Measurements from ENCODE around the gene RRP8. TPM values are rescaled to one million over a fixed set of nuclear protein-coding genes. Genes with fewer than 3 reads are reported as not detected.

RRP8 gene
- polyA plus RNA-seq, 1 experiment, result 9.9 TPM

DNA sequence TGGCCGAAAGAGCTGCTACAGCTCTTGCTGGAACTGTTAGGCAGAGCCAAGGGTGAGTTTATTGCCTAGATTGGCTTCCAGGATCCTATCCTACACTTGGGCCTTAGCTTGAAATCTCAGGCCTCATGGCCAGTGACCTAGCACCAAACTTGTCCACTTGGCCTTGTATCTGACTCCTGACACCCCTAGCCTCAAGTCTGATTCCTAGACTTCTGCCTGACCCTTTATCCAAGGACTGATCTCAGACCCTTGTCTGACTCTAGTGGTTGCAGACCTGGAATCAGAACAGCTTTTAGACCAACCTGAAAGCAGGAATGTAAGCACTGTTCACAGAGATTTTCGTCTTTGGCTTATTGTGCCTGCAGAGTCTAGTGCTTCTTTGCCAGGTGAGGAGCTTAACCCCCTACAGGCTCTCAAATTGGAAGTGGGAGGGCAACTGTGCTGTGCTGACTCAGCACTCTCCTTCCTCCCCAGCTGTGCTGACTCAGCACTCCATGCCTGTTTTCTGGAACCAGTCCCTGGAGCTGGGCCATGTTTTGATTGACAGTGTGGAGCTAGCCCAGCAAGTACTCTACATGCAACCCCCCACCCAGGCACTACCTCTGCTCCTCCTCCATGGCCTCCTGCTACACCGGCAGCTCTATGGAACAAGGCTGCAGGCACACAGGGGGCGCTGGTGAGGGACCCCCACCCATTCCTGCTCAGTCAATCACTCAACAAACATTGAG is 35.1 kb downstream of the RRP8 start:
- CTCF ChIA-PET, result interaction anchor here (0.7 to 1.1 kb wide), 2 partner anchors 37 to 77 kb away, joined by 3 to 5 read pairs; no protein-coding TSS in a partner anchor
- TF ChIP-seq, protein P1, sequence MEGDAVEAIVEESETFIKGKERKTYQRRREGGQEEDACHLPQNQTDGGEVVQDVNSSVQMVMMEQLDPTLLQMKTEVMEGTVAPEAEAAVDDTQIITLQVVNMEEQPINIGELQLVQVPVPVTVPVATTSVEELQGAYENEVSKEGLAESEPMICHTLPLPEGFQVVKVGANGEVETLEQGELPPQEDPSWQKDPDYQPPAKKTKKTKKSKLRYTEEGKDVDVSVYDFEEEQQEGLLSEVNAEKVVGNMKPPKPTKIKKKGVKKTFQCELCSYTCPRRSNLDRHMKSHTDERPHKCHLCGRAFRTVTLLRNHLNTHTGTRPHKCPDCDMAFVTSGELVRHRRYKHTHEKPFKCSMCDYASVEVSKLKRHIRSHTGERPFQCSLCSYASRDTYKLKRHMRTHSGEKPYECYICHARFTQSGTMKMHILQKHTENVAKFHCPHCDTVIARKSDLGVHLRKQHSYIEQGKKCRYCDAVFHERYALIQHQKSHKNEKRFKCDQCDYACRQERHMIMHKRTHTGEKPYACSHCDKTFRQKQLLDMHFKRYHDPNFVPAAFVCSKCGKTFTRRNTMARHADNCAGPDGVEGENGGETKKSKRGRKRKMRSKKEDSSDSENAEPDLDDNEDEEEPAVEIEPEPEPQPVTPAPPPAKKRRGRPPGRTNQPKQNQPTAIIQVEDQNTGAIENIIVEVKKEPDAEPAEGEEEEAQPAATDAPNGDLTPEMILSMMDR (IDR thresholded peaks at IDR 0.05; ENCODE audit: insufficient read depth, low read depth, low read length), result 0 out of 2 replicates have a peak, but pooled peaks have one; percentile 5
- POLR2A ChIA-PET, result interaction anchor here (0.5 kb wide), 1 partner anchor 25 kb away, joined by 3 read pairs; no protein-coding TSS in a partner anchor

DNA sequence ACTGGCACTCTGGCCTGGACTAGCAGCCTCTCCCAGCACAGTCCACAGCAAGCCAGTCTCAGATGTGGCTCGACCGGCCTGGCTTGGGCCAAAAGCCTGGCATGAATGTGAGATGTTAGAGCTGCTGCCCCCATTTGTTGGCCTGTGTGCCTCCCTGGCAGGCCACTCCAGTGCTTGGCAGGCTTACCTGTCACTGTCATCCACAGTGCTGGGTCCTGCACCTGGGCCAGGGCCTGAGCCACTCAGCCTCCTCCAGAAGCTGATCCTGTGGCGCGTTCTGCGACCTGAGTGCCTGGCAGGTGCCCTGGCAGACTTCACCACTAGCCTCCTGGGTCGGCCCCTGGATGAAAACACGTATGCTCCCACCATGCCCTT is 36.1 kb downstream of the RRP8 start:
- no peak for DNase-seq (ENCODE audit: low read depth)
- TF ChIP-seq, protein P1 (IDR thresholded peaks at IDR 0.05; ENCODE audit: insufficient read depth, low read depth, low read length), result no peak
- POLR2A ChIA-PET, result no interaction called here
- CTCF ChIA-PET, result no interaction called here
- Histone ChIP-seq H3K4me3 (ENCODE audit: low read depth, low read length) (no peak overlapping the region), H3K36me3 (ENCODE audit: control insufficient read depth, insufficient read depth, low read length) (no peaks in the 10 kb centered on the region; the same call in 1 of the 2 replicates), H3K27me3 (ENCODE audit: control insufficient read depth, insufficient read depth, low read length) (no peaks in the 10 kb centered on the region)

More for the DNA sequence above, 35.1 kb downstream of the RRP8 start:
- H3K4me3 ChIP-seq (ENCODE audit: low read depth, low read length), result no peak overlapping the region
- H3K36me3 ChIP-seq (ENCODE audit: control insufficient read depth, insufficient read depth, low read length), result no peaks in the 10 kb centered on the region; the same call in 1 of the 2 replicates
- DNase-seq (ENCODE audit: low read depth), result no peak
- H3K27me3 ChIP-seq (ENCODE audit: control insufficient read depth, insufficient read depth, low read length), result no peaks in the 10 kb centered on the region

DNA sequence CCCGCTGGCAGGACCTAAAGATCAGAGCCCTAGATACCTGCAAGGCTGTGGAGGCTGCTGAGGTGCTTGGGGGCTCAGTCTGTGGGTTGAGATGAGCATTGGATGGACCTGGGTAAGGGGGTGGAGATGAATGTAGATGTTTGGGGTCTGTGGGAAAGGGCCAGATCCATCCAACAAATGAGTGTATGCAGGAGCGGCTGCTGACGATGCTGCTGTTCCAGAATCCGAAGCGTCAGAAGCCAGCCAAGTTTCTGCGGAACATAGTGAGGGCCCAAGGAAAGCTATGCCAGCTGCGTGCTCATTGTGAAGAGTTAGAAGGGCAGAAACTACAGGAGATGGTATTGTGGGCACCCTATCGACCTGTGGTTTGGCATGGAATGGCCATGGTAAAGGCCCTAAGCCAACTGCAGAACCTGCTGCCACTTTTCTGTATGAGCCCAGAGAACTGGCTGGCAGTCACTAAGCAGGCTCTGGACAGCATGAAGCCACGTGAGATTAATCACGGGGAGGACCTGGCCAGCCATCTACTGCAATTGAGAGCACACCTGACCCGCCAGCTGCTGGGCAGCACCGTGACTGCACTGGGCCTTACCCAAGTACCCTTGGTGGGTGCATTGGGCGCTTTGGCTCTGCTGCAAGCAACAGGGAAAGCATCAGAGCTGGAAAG is 36.6 kb downstream of the RRP8 start:
- Histone ChIP-seq H3K27me3 (ENCODE audit: control insufficient read depth, insufficient read depth, low read length) (no peaks in the 10 kb centered on the region), H3K36me3 (ENCODE audit: control insufficient read depth, insufficient read depth, low read length) (no peaks in the 10 kb centered on the region; the same call in 1 of the 2 replicates), H3K4me3 (ENCODE audit: low read depth, low read length) (no peak overlapping the region)
- no peak for DNase-seq (ENCODE audit: low read depth)
- TF ChIP-seq, protein P1 (IDR thresholded peaks at IDR 0.05; ENCODE audit: insufficient read depth, low read depth, low read length), result no peak
- POLR2A ChIA-PET, result no interaction called here
- CTCF ChIA-PET, result no interaction called here

DNA sequence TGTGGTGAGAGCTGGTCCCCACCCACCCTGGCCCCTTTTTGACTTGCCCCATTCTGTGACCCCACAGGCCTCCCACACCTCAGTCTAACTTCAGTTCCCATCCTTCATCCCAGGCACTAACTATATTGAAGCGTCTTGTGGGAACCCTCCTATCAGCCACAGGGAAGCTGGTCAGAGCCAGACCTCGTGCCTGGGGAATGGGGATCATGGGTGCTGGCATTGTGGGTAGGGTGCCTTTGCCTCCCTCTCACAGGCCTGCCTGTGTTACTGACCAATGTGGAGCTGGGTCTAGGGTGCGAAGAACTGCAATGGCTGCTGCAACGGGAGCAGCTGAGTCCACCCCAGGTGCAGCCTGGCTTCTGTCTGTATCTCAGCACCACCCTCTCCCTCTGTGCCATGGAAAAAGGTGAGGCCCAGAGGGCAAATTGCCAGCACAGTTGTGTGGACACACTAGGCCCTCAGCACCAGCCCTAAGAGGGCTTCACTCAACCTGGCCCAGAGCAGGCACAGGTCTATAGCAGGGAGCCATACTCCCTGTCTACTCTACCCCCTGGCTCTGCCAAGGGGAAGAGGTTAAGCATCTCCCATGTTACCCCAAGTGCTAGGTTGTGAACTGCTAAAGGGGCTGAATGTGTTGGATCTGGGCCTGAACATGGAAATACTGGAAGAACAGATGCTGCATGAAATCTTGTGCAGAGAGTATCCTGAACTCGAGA is 37.3 kb downstream of the RRP8 start:
- H3K4me3 ChIP-seq (ENCODE audit: low read depth, low read length), result no peak overlapping the region
- ChIA-PET CTCF (interaction anchor here (0.6 kb wide), 1 partner anchor 993 kb away, joined by 3 read pairs; no protein-coding TSS in a partner anchor), POLR2A (no interaction called here)
- no peaks in the 10 kb centered on the region; the same call in 1 of the 2 replicates for H3K36me3 ChIP-seq (ENCODE audit: control insufficient read depth, insufficient read depth, low read length)
- DNase-seq (ENCODE audit: low read depth), result no peak
- TF ChIP-seq, protein P1 (IDR thresholded peaks at IDR 0.05; ENCODE audit: insufficient read depth, low read depth, low read length), result no peak
- H3K27me3 ChIP-seq (ENCODE audit: control insufficient read depth, insufficient read depth, low read length), result no peaks in the 10 kb centered on the region

DNA sequence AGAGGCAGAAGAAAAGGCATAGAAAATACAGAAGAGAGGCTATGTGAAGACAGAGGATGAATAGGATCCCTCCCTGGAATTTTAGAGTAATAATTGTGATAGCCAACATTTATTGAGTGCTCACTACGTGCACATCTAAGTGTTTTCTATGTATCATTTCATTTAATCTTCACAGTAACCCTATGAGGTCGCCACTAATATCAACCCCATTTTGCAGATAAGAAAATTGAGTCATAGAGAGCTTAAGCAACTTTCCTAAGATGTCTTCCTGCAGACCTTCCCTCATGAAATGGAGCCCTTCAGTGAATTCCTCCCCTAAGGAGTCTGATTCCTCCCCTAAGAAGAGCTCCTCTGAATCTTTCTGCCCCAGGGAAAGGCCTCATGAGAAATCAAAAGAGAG is 38.1 kb downstream of the RRP8 start:
- DNase-seq (ENCODE audit: low read depth), result no peak
- ChIA-PET POLR2A (no interaction called here), CTCF (no interaction called here)
- no peak overlapping the region for H3K4me3 ChIP-seq (ENCODE audit: low read depth, low read length)
- H3K27me3 ChIP-seq (ENCODE audit: control insufficient read depth, insufficient read depth, low read length), result no peaks in the 10 kb centered on the region
- TF ChIP-seq, protein P1 (IDR thresholded peaks at IDR 0.05; ENCODE audit: insufficient read depth, low read depth, low read length), result no peak
- H3K36me3 ChIP-seq (ENCODE audit: control insufficient read depth, insufficient read depth, low read length), result no peaks in the 10 kb centered on the region; the same call in 1 of the 2 replicates

All from BJ (cell line).